Parathyroid adenoma (tissue), 2 donors: ENCODE data around the gene SPRY4.

ENCODE experiments used
- H2AFZ ChIP-seq: fragments of 300-600 bp; sonication (generic); one replicate; pipeline ENCODE4 v1.7.0; 2017; ENCODE audit warnings: antibody characterized with exemption, mild to moderate bottlenecking
- H3K27ac ChIP-seq: fragments of 300-600 bp; sonication (generic); one replicate; pipeline ENCODE4 v1.7.0; 2017
- H3K27me3 ChIP-seq: fragments of 300-600 bp; sonication (generic); one replicate; pipeline ENCODE4 v1.7.0; 2017; ENCODE audit warnings: low read length; ENCODE audit not compliant: control insufficient read depth, insufficient read depth
- H3K36me3 ChIP-seq: fragments of 300-600 bp; sonication (generic); one replicate; pipeline ENCODE4 v1.7.0; 2017; ENCODE audit warnings: low read length; ENCODE audit not compliant: control insufficient read depth, insufficient read depth
- H3K4me1 ChIP-seq: fragments of 300-600 bp; sonication (generic); one replicate; pipeline ENCODE4 v1.7.0; 2017; ENCODE audit warnings: control low read depth
- H3K4me2 ChIP-seq: fragments of 300-600 bp; sonication (generic); one replicate; pipeline ENCODE4 v1.7.0; 2017; ENCODE audit warnings: low read length
- H3K4me3 ChIP-seq: fragments of 300-600 bp; sonication (generic); one replicate; pipeline ENCODE4 v1.7.0; 2017; ENCODE audit warnings: low read depth, low read length
- H3K79me2 ChIP-seq: fragments of 300-600 bp; sonication (generic); one replicate; pipeline ENCODE4 v1.7.0; 2017; ENCODE audit warnings: control low read depth
- H3K9ac ChIP-seq: fragments of 300-600 bp; sonication (generic); one replicate; pipeline ENCODE4 v1.7.0; 2017; ENCODE audit warnings: mild to moderate bottlenecking
- H3K9me3 ChIP-seq: fragments of 300-600 bp; sonication (generic); one replicate; pipeline ENCODE4 v1.7.0; 2017; ENCODE audit warnings: low read length; ENCODE audit not compliant: control insufficient read depth
- TF ChIP-seq, protein P1 (sequence below): fragments of 300-600 bp; sonication (generic); IDR thresholded peaks from one replicate; pipeline ENCODE4 v1.7.0; 2017; ENCODE audit warnings: antibody characterized with exemption, mild to moderate bottlenecking
- donor health status: primary hyperparathyroidism.

The SPRY4 gene

DNA sequence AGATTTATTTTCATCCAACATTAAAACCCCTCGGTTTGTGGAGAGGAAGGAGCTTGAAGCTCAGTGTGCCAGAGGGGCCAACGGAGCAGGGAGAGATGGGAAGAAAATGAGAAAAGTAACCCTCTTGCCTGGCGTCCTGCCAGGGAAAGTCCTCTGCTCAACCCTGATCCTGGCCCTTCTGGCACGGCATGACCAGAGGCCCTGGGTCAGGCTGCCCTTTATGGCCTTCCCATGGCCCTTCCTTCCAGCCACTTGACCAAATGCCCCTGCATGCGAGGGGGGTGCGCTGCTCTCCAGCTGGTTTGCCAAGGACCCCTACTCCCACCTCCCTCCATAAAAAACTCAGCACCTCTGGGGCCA, 43.8 kb downstream of the SPRY4 start:
- Histone ChIP-seq H3K4me2 (no peak overlapping the region), H3K36me3 (no peaks in the 10 kb centered on the region), H2AFZ (no peak overlapping the region), H3K9ac (no peak overlapping the region), H3K27me3 (no peaks in the 10 kb centered on the region), H3K4me3 (no peak overlapping the region), H3K27ac (peak overlapping the region; percentile 63), H3K4me1 (no peaks in the 10 kb centered on the region), H3K9me3 (no peaks in the 10 kb centered on the region), H3K79me2 (no peaks in the 10 kb centered on the region)
- TF ChIP-seq, protein P1, sequence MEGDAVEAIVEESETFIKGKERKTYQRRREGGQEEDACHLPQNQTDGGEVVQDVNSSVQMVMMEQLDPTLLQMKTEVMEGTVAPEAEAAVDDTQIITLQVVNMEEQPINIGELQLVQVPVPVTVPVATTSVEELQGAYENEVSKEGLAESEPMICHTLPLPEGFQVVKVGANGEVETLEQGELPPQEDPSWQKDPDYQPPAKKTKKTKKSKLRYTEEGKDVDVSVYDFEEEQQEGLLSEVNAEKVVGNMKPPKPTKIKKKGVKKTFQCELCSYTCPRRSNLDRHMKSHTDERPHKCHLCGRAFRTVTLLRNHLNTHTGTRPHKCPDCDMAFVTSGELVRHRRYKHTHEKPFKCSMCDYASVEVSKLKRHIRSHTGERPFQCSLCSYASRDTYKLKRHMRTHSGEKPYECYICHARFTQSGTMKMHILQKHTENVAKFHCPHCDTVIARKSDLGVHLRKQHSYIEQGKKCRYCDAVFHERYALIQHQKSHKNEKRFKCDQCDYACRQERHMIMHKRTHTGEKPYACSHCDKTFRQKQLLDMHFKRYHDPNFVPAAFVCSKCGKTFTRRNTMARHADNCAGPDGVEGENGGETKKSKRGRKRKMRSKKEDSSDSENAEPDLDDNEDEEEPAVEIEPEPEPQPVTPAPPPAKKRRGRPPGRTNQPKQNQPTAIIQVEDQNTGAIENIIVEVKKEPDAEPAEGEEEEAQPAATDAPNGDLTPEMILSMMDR = no peak

DNA sequence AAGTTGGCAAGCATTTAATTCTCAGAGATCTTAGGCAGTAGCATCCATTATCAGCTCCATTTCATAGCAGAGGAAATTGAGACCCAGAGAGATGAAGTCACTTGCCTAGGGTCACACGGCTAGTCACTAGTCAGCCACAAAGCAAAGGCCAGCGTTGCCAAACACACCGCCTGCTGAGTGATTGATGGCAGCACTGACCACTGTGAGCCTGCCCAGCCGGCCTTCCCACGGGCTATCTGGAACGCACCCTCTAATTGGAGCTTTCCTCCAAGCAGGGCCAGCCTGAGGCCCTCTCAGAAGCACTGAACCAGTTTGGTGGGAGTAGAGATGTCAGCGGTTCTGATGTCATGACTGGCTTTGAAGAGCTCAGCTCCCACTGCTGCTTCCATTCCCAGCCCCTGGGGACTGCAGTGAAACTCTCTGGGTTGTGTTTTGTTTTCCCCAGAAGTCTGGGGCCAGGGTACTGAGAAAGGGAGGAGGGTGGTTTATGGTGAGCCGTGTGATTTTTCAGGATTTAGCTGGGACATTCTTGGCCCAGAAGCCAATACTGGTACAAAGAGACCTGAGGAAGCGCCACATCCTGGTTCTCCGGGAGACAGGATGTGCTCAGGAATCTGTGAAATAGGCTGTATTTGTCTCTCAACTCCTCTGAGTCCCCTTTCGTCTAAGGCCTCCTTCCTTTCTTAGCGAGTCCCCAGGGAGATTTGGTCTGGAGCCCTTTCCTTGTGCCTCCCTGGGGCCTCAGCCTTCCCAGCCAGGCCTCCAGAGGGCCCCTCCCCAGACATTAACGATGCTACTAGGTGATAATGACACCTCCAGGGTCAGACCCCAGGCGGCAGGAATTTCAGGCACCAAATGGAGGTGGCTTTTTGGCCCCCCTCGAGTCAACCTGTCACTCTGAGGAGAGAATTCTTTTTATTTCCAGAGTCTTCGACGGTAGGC, 44.5 kb downstream of the SPRY4 start:
- Histone ChIP-seq H3K27me3 (no peaks in the 10 kb centered on the region), H3K4me1 (no peaks in the 10 kb centered on the region), H3K27ac (peak overlapping the region; percentile 63), H3K4me3 (no peak overlapping the region), H3K4me2 (no peak overlapping the region), H3K9ac (no peak overlapping the region), H3K9me3 (no peaks in the 10 kb centered on the region), H3K36me3 (no peaks in the 10 kb centered on the region), H3K79me2 (no peaks in the 10 kb centered on the region), H2AFZ (no peak overlapping the region)
- TF ChIP-seq, protein P1 = no peak

DNA sequence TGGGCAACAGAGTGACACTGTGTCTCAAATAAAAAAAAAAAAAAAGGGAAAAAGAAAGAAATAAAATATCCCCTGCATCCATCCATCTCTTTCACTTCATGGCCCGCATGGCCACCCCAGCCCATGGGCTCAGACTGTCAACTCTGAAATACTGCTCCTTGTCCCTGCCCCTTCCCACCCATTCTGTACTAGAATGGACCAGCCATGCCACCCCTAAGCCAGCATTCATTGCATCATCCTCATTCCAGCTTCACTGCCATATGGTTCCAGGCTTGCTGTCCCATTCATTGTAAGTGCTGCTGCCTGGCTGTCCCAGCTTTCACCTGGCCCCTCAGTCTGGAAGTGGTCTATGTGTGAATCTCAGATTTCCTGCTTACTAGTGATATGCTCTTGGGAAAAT, 46.2 kb downstream of the SPRY4 start:
- TF ChIP-seq, protein P1 = no peak
- Histone ChIP-seq H3K9ac (no peak overlapping the region), H2AFZ (no peak overlapping the region), H3K27ac (no peak overlapping the region), H3K36me3 (no peaks in the 10 kb centered on the region), H3K79me2 (no peaks in the 10 kb centered on the region), H3K27me3 (no peaks in the 10 kb centered on the region), H3K9me3 (no peaks in the 10 kb centered on the region), H3K4me2 (no peak overlapping the region), H3K4me1 (no peaks in the 10 kb centered on the region), H3K4me3 (no peak overlapping the region)

DNA sequence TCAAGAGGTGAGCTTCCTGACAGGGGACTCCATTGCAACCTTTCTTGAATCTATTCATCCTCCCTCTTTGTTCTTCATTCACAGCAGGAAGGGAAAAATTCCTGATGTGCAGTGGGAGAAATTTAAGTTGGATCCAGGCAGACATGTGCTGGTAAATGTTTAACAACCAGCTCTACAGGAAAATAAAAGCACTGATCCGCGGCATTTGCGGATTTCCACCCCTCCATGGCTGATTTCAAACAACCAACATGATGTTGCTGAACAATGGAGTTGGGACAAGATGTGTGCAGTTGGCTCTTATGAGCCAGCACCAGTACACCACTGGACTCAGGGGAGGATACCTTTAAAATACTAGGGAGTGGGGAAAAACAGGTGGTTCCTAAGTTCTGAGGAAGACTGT, 47.0 kb downstream of the SPRY4 start:
- H3K9me3 ChIP-seq = no peaks in the 10 kb centered on the region
- H2AFZ ChIP-seq = no peak overlapping the region
- no peak overlapping the region for H3K4me3 ChIP-seq
- H3K4me1 ChIP-seq = no peaks in the 10 kb centered on the region
- H3K27ac ChIP-seq = no peak overlapping the region
- H3K79me2 ChIP-seq = no peaks in the 10 kb centered on the region
- TF ChIP-seq, protein P1 = no peak
- no peaks in the 10 kb centered on the region for H3K36me3 ChIP-seq
- no peak overlapping the region for H3K4me2 ChIP-seq
- no peak overlapping the region for H3K9ac ChIP-seq
- H3K27me3 ChIP-seq = no peaks in the 10 kb centered on the region

DNA sequence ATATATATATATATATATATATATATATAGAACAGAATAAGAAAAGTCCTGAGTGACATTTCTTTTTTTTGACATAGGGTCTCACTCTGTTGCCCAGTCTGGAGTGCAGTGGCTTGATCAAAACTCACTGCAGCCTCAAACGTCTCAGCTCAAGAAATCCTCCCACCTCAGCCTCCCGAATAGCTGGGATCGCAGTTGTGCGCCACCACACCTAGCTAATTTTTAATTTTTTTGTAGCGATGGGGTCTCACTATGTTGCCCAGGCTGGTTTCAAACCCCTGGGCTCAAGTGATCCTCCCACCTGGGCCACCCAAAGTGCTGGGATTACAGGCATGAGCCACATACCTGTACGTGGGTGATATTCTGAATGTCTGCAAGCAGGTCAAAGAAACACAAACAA, 48.3 kb downstream of the SPRY4 start:
- Histone ChIP-seq H3K9ac (no peak overlapping the region), H3K4me3 (no peak overlapping the region), H3K79me2 (no peaks in the 10 kb centered on the region), H3K4me1 (no peaks in the 10 kb centered on the region), H3K36me3 (no peaks in the 10 kb centered on the region), H3K27ac (no peak overlapping the region), H3K4me2 (no peak overlapping the region), H3K27me3 (no peaks in the 10 kb centered on the region), H2AFZ (no peak overlapping the region), H3K9me3 (no peaks in the 10 kb centered on the region)
- TF ChIP-seq, protein P1 = no peak
